Measurements from ENCODE around the gene PCLO. TPM values are rescaled to one million over a fixed set of nuclear protein-coding genes. Genes with fewer than 3 reads are reported as not detected.

Gene PCLO
- total and polyA plus RNA-seq, 4 donors = 0.04 to 1.1 (median 0.48) TPM

- Histone ChIP-seq H3K4me1 (ENCODE audit: control insufficient read depth in 4 of 4, insufficient read depth in 4 of 4, low read length in 3 of 4) (no peaks in the 10 kb centered on the region), H3K9ac (ENCODE audit: low read depth in 1 of 2, low read length in 2 of 2) (no peak overlapping the region), H3K4me3 (ENCODE audit: low read depth in 1 of 3, low read length in 3 of 3) (no peak overlapping the region), H3K9me3 (ENCODE audit: control insufficient read depth in 4 of 4, low read length in 3 of 4) (no peaks in the 10 kb centered on the region), H3K27me3 (ENCODE audit: control insufficient read depth in 4 of 4, insufficient read depth in 4 of 4, low read length in 3 of 4) (no peaks in the 10 kb centered on the region), H3K36me3 (ENCODE audit: control insufficient read depth in 4 of 4, insufficient read depth in 3 of 4, low read depth in 1 of 4, low read length in 3 of 4) (no peaks in the 10 kb centered on the region), H3K27ac (ENCODE audit: low read depth in 1 of 2, low read length in 2 of 2) (no peak overlapping the region)
- no peak for DNase-seq (ENCODE audit: low spot score)
- TF ChIP-seq RAD21 (IDR thresholded peaks at IDR 0.05) (no peak), CTCF (IDR thresholded peaks at IDR 0.05; ENCODE audit: low read depth, low read length, missing input control) (no peak), JUND (IDR thresholded peaks at IDR 0.05) (no peak), EGR1 (IDR thresholded peaks at IDR 0.05; ENCODE audit: low read depth in 2 of 2) (no peak), HNF4G (IDR thresholded peaks at IDR 0.05) (no peak), SP1 (IDR thresholded peaks at IDR 0.05) (no peak), TAF1 (conservative IDR thresholded peaks at IDR 0.05) (no peak), ZBTB33 (IDR thresholded peaks at IDR 0.05) (no peak)
Observed at GRCh38 chr7:83190659-83191389, 28.1 kb upstream of the PCLO start.

- WGBS = 61% methylated on average over 1 of the region's 1 CpG
- DNase-seq (ENCODE audit: low spot score) = no peak
- H3K4me1 ChIP-seq (ENCODE audit: control insufficient read depth in 4 of 4, insufficient read depth in 4 of 4, low read length in 3 of 4) = no peaks in the 10 kb centered on the region
- H3K9ac ChIP-seq (ENCODE audit: low read depth in 1 of 2, low read length in 2 of 2) = no peak overlapping the region
- H3K4me3 ChIP-seq (ENCODE audit: low read depth in 1 of 3, low read length in 3 of 3) = no peak overlapping the region
- peaks cover 0 to 12% (median 1%) of the 10 kb centered on the region in 4 donors for H3K9me3 ChIP-seq (ENCODE audit: control insufficient read depth in 4 of 4, low read length in 3 of 4)
- no peak overlapping the region for H3K27ac ChIP-seq (ENCODE audit: low read depth in 1 of 2, low read length in 2 of 2)
- H3K27me3 ChIP-seq (ENCODE audit: control insufficient read depth in 4 of 4, insufficient read depth in 4 of 4, low read length in 3 of 4) = no peaks in the 10 kb centered on the region
- no peaks in the 10 kb centered on the region for H3K36me3 ChIP-seq (ENCODE audit: control insufficient read depth in 4 of 4, insufficient read depth in 3 of 4, low read depth in 1 of 4, low read length in 3 of 4)
- TF ChIP-seq ZBTB33 (IDR thresholded peaks at IDR 0.05) (no peak), SP1 (IDR thresholded peaks at IDR 0.05) (no peak), REST (IDR thresholded peaks at IDR 0.05) (no peak), YY1 (IDR thresholded peaks at IDR 0.05) (no peak), GABPA (IDR thresholded peaks at IDR 0.05 in 1 of 2, conservative IDR thresholded peaks at IDR 0.05 in 1 of 2) (no peak), RXRA (IDR thresholded peaks at IDR 0.05) (no peak), HNF4A (conservative IDR thresholded peaks at IDR 0.05) (no peak), EGR1 (IDR thresholded peaks at IDR 0.05; ENCODE audit: low read depth in 2 of 2) (no peak), HNF4G (IDR thresholded peaks at IDR 0.05) (no peak), NR2F2 (IDR thresholded peaks at IDR 0.05) (no peak), RAD21 (IDR thresholded peaks at IDR 0.05) (no peak), ATF3 (IDR thresholded peaks at IDR 0.05) (no peak), TAF1 (conservative IDR thresholded peaks at IDR 0.05) (no peak), JUND (IDR thresholded peaks at IDR 0.05) (no peak), MAX (IDR thresholded peaks at IDR 0.05) (no peak), CTCF (IDR thresholded peaks at IDR 0.05; ENCODE audit: low read depth, low read length, missing input control) (no peak), FOXA1 (IDR thresholded peaks at IDR 0.05) (no peak), FOXA2 (IDR thresholded peaks at IDR 0.05) (no peak)
Observed at GRCh38 chr7:83178796-83179195, 16.1 kb upstream of the PCLO start.

All from liver (tissue), 9 donors.